Colon (tissue), 2 donors: ENCODE data around the gene CCDC39.
"Not testable (repeated sequence)": the region's sequence is repeated elsewhere in the genome, so short reads cannot be mapped to it uniquely, and the experiment has no call there.

Source experiments
- FAIRE-seq: peaks from 2 replicates; lab custom pipeline; 2012; peaks lifted over from hg19 to GRCh38; lab: Jason Lieb, UNC
- donor health status: control.
- donor health status: control.

The CCDC39 gene

DNA sequence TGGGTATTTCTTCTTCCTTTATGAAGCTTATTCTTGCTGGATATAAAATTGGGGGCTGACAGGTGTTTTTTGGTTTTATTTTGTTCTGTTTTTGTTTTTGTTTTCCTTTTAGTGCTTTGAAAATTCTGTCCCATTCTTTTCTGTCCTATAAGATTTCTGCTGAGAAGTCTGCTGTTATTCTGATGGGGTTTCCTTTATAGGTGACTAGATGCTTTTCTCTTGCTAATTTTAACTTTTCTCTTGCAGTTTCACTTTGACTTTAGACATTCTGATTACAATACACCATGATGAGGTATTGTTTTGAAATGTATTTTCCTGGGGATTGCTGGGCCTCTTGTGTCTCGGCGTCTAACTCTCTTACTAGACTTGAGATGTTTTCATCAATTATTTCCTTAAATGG, 54.6 kb downstream of the CCDC39 start:
- FAIRE-seq, result no peak

DNA sequence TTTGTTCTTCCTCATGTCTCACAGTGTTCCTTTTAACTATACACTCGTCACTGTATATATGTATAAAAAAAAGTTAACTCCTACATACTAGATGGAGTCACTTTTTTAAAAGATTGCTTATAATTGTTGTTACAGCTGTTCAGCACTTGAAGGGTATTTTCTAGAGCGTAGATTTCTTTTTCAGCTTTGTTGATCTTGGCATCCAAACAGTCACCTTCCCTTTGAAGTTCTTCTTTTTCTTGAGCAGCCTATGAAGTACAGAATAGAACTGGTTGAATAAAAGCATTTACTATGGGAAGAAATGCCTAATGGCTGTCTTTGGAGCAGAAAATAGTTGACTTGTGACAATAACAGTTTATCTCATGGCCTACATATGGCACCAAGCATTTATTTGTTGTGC, 59.6 kb downstream of the CCDC39 start:
- no peak for FAIRE-seq

DNA sequence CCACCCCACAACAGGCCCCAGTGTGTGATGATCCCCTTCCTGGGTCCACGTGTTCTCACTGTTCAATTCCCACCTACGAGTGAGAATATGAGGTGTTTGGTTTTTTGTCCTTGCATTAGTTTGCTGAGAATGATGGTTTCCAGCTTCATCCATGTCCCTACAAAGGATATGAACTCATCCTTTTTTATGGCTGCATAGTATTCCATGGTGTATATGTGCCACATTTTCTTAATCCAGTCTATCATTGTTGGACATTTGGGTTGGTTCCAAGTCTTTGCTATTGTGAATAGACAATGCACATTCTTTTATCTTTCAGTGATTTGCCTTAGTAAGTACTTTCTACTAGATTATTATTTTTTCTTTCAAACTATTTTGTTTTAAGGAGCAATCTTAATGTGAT, 60.7 kb downstream of the CCDC39 start:
- not testable (repeated sequence) for FAIRE-seq

GRCh38 chr3:180617049-180617448, 62.2 kb downstream of the CCDC39 start:
- peak; percentile 51 for FAIRE-seq

- no peak for FAIRE-seq
Measured at GRCh38 chr3:180615954-180616353, 63.3 kb downstream of the CCDC39 start.

- FAIRE-seq, result no peak
Measured at GRCh38 chr3:180612364-180612763, 66.9 kb downstream of the CCDC39 start.

DNA sequence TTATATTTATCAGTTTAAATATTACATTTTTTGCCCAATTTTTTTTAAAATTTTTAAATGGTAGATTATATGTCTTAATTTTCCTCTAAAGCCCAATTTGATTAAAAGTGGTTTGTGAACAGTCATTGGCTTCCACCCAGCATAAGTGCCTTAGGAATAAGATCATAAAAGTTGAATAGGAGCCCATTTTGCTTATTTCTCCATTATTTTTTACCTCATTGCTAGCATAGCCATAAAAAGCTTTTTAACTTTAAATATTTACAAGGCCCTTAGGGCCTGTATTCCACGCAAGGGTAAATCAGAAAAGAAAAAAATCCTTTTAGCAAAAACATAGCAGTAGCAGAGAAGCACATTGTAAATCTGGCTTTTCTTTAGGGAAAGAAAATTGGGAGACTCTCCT, 68.3 kb downstream of the CCDC39 start:
- no peak for FAIRE-seq

DNA sequence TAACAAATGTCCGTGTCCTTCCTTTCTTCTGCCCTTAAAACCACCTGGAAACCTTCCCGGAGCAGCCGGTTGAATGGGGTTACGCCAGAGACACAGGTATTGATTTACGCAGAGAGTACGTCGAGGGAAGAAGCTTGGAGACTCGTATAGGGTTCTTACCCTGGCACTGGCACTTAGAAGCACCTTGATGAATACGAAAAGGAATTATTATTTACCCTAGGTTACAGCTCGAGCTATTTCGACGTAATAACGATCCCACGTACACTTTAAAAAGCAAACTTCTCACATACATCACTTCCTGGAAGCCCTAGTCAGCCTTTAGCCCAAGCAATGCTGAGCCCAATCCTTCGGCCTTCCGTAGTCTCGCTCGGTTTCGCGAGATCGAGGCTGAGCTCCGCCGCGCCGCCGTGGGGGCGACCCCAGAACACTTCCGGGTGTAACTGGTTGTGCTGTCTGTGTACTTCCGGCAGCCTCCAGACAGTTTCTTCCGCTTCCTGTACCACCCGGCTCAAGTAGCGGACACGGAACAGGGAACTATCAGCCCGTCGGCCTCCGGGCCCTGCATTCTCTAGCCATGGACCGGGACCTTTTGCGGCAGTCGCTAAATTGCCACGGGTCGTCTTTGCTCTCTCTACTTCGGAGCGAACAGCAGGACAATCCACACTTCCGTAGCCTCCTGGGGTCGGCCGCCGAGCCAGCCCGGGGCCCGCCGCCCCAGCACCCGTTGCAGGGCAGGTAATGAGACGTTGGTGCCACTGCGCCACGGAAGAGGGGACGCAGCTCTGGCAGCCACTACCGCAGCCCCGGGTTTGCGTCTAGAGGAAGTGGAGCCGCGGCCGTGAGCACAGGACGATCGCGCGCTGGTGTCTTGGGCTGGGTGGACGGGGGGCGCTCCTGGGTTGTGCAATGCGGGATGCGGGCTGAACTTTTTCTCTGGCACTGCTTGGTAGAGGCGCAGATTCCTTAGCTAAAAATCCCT, 77.3 kb downstream of the CCDC39 start, which contains the start of gene TTC14:
Gene TTC14, plus strand, starts transcription at position 476 of the 979 bp plus-strand sequence. Its CDS starts 99 bp downstream, at position 575.
- FAIRE-seq, result peak; percentile 66

DNA sequence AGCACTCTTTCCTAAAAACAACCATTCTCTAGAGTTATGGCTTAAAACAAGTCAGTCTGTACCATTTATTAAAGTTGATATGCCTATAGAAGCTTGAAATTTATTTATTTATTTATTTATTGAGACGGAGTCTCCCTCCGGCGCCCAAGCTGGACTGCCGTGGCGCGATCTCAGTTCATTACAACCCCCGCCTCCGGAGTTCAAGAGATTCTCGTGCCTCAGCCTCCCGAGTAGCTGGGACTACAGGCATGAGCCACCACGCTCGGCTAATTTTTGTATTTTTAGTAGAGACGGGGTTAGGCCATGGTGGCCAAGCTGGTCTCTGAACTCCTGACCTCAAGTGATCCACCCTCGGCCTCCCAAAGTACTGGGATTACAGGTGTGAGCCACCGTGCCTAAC, 78.8 kb downstream of the CCDC39 start:
- no peak for FAIRE-seq

- FAIRE-seq, result no peak
Measured at GRCh38 chr3:180595559-180595935, 83.7 kb downstream of the CCDC39 start.

DNA sequence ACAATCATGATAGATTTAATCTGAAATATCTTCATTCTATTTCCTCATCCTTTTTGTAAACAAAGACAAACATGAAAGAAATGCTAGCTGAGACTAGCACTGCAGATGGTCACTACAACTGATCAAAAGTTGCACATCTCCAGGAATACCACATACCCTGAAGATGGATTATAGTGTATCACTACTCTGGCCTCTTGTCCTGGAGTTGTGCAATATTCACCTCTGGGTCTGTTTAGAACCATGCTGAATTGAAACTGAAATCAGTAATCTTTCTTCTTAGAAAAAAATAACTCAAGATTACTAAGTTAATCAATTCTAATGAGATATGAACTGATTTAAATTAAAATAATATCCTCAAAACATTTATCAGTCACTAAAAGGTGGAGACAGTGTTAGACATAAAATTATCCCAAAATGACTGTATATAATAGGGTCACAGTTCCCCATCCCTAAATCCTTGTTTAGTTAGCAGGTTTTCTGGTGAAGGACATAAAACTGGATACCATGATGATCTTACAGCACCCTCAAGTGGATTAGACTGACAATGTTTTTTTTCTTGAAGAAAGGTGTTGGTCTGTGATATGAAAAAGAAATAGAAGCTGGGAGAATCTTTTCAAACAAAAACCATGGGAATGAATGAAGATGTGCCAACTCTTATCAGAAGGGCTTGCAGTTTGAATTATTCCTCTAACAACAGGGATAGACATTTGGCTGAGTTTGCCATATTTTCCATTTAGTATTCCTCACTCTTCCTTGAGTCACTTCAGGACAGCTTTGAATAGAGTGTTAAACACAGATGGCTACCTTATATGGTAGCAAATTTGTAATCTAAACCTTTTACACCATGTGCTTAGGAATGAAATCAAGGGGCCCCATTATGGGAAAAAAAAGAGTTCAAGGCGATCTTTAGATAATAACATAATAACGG, 84.4 kb downstream of the CCDC39 start:
- no peak for FAIRE-seq

GRCh38 chr3:180593631-180594030, 85.7 kb downstream of the CCDC39 start:
- not testable (repeated sequence) for FAIRE-seq

- FAIRE-seq, result no peak
Measured at GRCh38 chr3:180590396-180590795, 88.9 kb downstream of the CCDC39 start.

DNA sequence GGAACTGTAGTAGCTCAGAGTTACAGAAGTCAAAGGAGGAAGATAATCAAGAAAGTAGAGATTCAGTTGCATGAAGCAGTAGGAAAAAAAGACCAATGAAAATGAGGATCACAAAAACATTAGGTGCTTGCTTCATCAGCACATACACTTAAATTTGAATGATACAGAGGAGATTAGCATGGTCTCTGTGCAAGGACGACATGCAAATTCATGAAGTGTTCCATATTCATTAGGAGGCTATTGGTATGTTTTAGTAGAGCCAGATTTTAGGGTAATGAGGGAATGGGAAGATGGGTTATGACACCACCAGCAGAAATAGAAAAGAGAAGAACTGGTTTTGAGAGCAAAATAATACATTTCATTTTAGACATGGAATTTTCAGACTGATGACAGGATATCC, 98.4 kb downstream of the CCDC39 start:
- no peak for FAIRE-seq

- FAIRE-seq, result no peak
Measured at GRCh38 chr3:180575571-180575970, 103.7 kb downstream of the CCDC39 start.

- FAIRE-seq, result no peak
Measured at GRCh38 chr3:180571831-180572598, 107.3 kb downstream of the CCDC39 start.

DNA sequence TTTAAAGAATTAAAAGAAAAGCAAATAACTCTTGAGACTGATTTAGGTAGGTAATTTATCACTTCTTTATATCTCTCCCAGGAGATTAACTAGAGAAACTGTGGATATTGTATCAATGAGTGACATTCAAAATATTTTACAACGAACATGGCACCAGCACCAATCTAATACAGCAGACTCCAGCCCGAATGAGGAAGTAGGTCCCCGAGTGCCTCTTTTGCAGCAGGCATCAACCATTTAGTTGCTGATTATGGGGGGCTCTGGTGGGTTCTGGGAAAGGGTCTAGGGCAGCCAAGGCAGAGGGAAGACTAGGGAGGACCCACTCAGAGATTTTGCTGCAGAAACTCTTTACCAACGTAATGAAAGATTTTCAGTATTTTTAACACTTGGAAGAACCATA, 109.1 kb downstream of the CCDC39 start:
- FAIRE-seq, result no peak

DNA sequence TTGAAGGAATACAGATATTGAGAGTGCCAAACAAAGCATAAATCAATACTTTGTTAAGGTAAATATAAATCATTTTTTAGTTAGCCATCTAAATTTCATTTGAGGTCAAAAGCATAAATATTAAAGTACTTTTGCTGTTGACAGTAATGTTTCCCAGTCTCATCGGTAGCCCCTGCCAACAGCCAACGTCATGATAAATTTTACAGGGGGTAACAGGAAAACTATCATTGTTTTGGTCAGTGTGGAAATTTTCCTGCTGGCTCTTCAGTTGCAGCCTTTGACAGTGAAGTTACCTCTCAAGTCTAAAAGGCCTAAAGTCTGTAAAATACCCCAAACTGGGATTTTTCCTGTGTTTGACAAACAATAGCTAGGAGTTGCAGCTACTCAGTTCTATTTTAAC, 114.6 kb downstream of the CCDC39 start:
- no peak for FAIRE-seq
